HG03025 (cell line): ENCODE data around the gene EXOC6.
"Not testable (repeated sequence)": the region's sequence is repeated elsewhere in the genome, so short reads cannot be mapped to it uniquely, and the experiment has no call there.

Experiments
- ATAC-seq: cut with Tn5 transposase; IDR thresholded peaks from one replicate; pipeline ENCODE4 v1.9.1; 2021; ENCODE audit warnings: mild to moderate bottlenecking, moderate library complexity; ENCODE audit not compliant: unreplicated experiment, low FRiP score

EXOC6 gene

GRCh38 chr10:92876509-92877036 lies 28.3 kb downstream of the EXOC6 start:
- ATAC-seq = no peak

- ATAC-seq = no peak
Measured at GRCh38 chr10:92880233-92880861, 32.0 kb downstream of the EXOC6 start.

GRCh38 chr10:92880917-92881316 lies 32.6 kb downstream of the EXOC6 start:
- ATAC-seq = no peak

- no peak for ATAC-seq
Measured at GRCh38 chr10:92886334-92886961, 38.1 kb downstream of the EXOC6 start.

GRCh38 chr10:92890471-92890870 lies 42.2 kb downstream of the EXOC6 start:
- no peak for ATAC-seq

GRCh38 chr10:92891885-92892690 lies 43.8 kb downstream of the EXOC6 start:
- no peak for ATAC-seq

- ATAC-seq = no peak
Measured at GRCh38 chr10:92892691-92893054, 44.4 kb downstream of the EXOC6 start.

GRCh38 chr10:92894081-92894655 lies 45.8 kb downstream of the EXOC6 start:
- no peak for ATAC-seq

GRCh38 chr10:92897916-92898315 lies 49.6 kb downstream of the EXOC6 start:
- ATAC-seq = no peak

- no peak for ATAC-seq
Measured at GRCh38 chr10:92901819-92902251, 53.5 kb downstream of the EXOC6 start.

- ATAC-seq = no peak
Measured at GRCh38 chr10:92903633-92904032, 55.3 kb downstream of the EXOC6 start.

- no peak for ATAC-seq
Measured at GRCh38 chr10:92907280-92907679, 59.0 kb downstream of the EXOC6 start.

GRCh38 chr10:92912631-92913030 lies 64.3 kb downstream of the EXOC6 start:
- ATAC-seq = not testable (repeated sequence)

- ATAC-seq = no peak
Measured at GRCh38 chr10:92913973-92914372, 65.7 kb downstream of the EXOC6 start.

- ATAC-seq = no peak
Measured at GRCh38 chr10:92914478-92915325, 66.4 kb downstream of the EXOC6 start.

GRCh38 chr10:92915892-92916291 lies 67.6 kb downstream of the EXOC6 start:
- ATAC-seq = no peak

- ATAC-seq = no peak
Measured at GRCh38 chr10:92916433-92916832, 68.1 kb downstream of the EXOC6 start.

- ATAC-seq = no peak
Measured at GRCh38 chr10:92918603-92919002, 70.3 kb downstream of the EXOC6 start.

GRCh38 chr10:92920866-92921265 lies 72.5 kb downstream of the EXOC6 start:
- ATAC-seq = no peak

- ATAC-seq = no peak
Measured at GRCh38 chr10:92923416-92923815, 75.1 kb downstream of the EXOC6 start.
